ENCODE results near the gene SCN4A. TPM values are rescaled to one million over a fixed set of nuclear protein-coding genes. Genes with fewer than 3 reads are reported as not detected.

The SCN4A gene
- total RNA-seq, 1 donor from 2014 or later = 1.6 TPM

GRCh38 chr17:63946440-63947363 is 26.0 kb downstream of the SCN4A start:
- TF ChIP-seq, protein P1, sequence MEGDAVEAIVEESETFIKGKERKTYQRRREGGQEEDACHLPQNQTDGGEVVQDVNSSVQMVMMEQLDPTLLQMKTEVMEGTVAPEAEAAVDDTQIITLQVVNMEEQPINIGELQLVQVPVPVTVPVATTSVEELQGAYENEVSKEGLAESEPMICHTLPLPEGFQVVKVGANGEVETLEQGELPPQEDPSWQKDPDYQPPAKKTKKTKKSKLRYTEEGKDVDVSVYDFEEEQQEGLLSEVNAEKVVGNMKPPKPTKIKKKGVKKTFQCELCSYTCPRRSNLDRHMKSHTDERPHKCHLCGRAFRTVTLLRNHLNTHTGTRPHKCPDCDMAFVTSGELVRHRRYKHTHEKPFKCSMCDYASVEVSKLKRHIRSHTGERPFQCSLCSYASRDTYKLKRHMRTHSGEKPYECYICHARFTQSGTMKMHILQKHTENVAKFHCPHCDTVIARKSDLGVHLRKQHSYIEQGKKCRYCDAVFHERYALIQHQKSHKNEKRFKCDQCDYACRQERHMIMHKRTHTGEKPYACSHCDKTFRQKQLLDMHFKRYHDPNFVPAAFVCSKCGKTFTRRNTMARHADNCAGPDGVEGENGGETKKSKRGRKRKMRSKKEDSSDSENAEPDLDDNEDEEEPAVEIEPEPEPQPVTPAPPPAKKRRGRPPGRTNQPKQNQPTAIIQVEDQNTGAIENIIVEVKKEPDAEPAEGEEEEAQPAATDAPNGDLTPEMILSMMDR (conservative IDR thresholded peaks at IDR 0.05) = peak; percentile 79
- no peaks in the 10 kb centered on the region for H3K9me3 Mint-ChIP-seq
- no peak overlapping the region for H3K4me3 Mint-ChIP-seq
- H3K27me3 Mint-ChIP-seq (ENCODE audit: low read depth) = no peaks in the 10 kb centered on the region
- H3K27ac Mint-ChIP-seq (ENCODE audit: unreplicated experiment) = no peak overlapping the region
- DNase-seq (ENCODE audit: low read depth, low spot score) = peak; percentile 61
- no peaks in the 10 kb centered on the region for H3K36me3 Mint-ChIP-seq (ENCODE audit: low read depth)
- no peaks in the 10 kb centered on the region for H3K4me1 Mint-ChIP-seq

DNA sequence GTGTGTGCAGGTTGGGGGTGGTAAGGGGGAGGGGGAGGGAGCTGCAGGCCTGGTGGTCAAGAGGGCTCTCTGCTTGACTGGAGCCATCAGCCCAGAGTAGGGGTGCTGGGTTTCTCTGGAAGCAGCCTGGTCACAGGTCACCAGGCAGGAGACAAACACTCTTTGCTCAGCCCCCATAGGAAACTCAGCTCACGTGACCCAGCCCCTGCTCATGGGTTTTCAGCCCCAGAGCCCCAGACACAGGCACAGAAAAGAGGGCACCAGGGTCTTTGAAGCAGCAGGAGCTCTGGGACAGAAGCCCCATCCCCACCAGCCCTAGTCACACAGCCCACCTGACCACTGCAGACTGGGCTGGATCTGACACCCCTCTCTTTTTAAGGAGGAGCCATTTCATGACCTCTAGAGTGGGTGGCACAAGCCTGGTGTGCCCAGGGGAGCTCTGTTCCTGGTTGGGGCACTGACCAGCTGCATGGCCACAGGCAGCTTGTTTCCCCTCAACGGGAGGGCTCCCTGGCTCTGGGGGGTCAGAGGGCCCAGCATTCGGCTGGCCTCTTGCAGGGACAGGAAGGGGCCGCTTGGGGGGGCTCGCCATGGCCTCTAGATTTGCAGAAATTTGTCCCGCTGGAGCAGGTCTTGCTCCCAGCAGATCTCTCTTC is 26.8 kb downstream of the SCN4A start:
- DNase-seq (ENCODE audit: low read depth, low spot score) = no peak
- no peaks in the 10 kb centered on the region for H3K9me3 Mint-ChIP-seq
- no peaks in the 10 kb centered on the region for H3K4me1 Mint-ChIP-seq
- H3K4me3 Mint-ChIP-seq = no peak overlapping the region
- no peaks in the 10 kb centered on the region for H3K27me3 Mint-ChIP-seq (ENCODE audit: low read depth)
- H3K36me3 Mint-ChIP-seq (ENCODE audit: low read depth) = no peaks in the 10 kb centered on the region
- TF ChIP-seq, protein P1 (conservative IDR thresholded peaks at IDR 0.05) = no peak
- no peak overlapping the region for H3K27ac Mint-ChIP-seq (ENCODE audit: unreplicated experiment)

DNA sequence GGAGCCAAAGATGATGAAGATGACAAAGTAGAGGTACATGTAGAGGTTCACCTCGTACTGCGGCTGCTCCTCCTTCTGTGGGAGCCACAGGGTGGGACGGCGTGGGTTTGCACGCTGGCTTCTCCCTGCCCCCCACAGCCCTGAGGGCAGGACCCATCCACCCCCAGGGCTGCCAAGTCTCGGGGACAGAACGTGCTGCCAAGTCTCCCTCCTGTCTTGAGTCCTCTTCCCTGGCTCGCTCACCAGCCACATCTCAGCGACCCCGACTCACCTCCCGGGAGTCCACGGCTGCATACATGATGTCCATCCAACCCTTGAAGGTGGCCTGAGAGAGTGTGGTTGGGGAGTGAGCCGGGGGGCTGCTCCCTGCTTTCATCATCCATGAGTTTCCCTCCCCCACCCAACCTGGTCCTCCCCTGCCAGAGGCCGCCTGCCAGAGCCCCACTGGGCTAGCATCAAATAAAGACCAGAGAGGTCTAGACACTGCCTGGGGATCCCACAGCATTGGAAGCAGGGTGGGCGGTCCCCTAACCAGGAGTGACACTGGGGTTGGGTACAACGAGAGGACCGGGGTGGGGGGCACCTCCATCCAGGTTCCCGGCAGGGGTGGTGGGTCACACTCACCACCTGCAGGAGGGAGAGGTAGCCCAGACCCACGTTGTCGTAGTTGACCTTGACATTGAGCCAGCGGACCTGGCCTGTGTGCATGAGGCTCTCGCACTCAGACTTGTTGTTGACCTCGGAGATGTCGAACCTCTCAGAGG is 27.8 kb downstream of the SCN4A start:
- no peak for DNase-seq (ENCODE audit: low read depth, low spot score)
- TF ChIP-seq, protein P1 (conservative IDR thresholded peaks at IDR 0.05) = no peak
- no peak overlapping the region for H3K4me3 Mint-ChIP-seq
- no peaks in the 10 kb centered on the region for H3K9me3 Mint-ChIP-seq
- H3K27ac Mint-ChIP-seq (ENCODE audit: unreplicated experiment) = no peak overlapping the region
- no peaks in the 10 kb centered on the region for H3K4me1 Mint-ChIP-seq
- no peaks in the 10 kb centered on the region for H3K36me3 Mint-ChIP-seq (ENCODE audit: low read depth)
- no peaks in the 10 kb centered on the region for H3K27me3 Mint-ChIP-seq (ENCODE audit: low read depth)

DNA sequence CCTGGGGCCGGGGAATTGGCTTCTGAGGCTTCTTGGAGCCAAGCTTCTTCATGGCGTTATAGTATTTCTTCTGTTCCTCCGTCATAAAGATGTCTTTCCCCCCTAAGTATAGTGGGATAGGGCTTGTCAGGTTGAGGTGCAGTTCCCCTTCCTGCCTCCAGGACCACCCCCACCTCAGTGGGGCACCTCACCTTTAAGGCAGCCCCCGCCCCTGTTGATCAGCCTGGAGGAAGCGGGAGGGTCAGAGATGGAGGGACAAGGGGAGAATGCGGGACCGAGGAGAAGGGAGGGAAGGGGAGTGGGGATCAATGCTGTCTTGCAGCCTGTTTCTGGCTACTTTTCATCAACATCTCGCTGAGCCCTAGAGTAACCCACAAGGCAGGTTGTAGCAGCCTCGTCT is 29.0 kb downstream of the SCN4A start:
- Mint-ChIP-seq H3K27me3 (ENCODE audit: low read depth) (no peaks in the 10 kb centered on the region), H3K4me1 (peaks cover 5% of the 10 kb centered on the region), H3K9me3 (no peaks in the 10 kb centered on the region), H3K36me3 (ENCODE audit: low read depth) (no peaks in the 10 kb centered on the region), H3K4me3 (no peak overlapping the region), H3K27ac (ENCODE audit: unreplicated experiment) (no peak overlapping the region)
- no peak for DNase-seq (ENCODE audit: low read depth, low spot score)
- TF ChIP-seq, protein P1 (conservative IDR thresholded peaks at IDR 0.05) = no peak

DNA sequence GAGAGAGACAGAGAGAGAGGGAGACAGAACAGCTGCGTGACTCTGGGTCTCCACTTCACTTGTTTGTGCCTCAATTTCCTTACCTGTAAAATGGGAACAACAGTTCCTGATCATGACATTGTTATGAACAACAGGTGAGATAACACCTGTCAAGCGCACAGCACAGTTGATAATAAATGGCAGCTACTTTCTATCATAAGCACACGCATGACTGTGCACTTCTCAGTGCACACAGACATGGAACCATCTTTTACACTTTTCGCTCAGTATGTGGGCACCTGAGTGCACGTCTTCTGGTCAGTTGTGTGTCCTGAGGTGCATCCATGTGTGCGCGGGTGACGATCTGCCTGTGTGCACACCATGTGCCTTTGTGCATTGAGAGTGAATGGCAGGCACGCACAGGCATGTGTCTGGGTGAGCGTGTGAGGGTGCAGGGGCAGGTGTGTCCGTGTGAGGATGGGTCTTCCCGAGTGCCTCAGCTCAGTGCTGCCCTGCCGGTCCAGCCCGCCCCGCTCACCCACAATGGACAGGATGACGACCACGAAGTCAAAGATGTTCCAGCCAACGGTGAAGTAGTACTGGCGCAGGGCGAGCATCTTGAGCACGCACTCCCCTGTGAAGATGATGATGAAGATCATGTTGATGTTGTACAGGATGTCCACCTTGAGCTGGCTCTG is 30.3 kb downstream of the SCN4A start:
- no peaks in the 10 kb centered on the region for H3K9me3 Mint-ChIP-seq
- H3K4me1 Mint-ChIP-seq = peaks cover 9% of the 10 kb centered on the region
- DNase-seq (ENCODE audit: low read depth, low spot score) = no peak
- H3K27ac Mint-ChIP-seq (ENCODE audit: unreplicated experiment) = no peak overlapping the region
- TF ChIP-seq, protein P1 (conservative IDR thresholded peaks at IDR 0.05) = no peak
- no peak overlapping the region for H3K4me3 Mint-ChIP-seq
- no peaks in the 10 kb centered on the region for H3K27me3 Mint-ChIP-seq (ENCODE audit: low read depth)
- H3K36me3 Mint-ChIP-seq (ENCODE audit: low read depth) = no peaks in the 10 kb centered on the region
